Body of pancreas (tissue), 4 donors: Measurements from ENCODE around the gene FAM117A. TPM values are rescaled to one million over a fixed set of nuclear protein-coding genes. Genes with fewer than 3 reads are reported as not detected.

Source experiments
- ATAC-seq: fragments of 150-250 bp; one replicate; pipeline ENCODE4 v1.9.1; 2016
- DNase-seq, 4 donors: peaks; one replicate each; pipeline ENCODE4 v3.0.0-alpha.2; 2019
- H3K27ac ChIP-seq, 4 donors: fragments of 200-600 bp; sonication (generic); 1 replicate in 3 of 4; 2 replicates in 1 of 4; pipeline versions ENCODE4 v1.5.1 to v1.6.1; 2016 to 2019; ENCODE audit warnings: mild to moderate bottlenecking in 1 of 4, mixed read lengths in 1 of 4, moderate library complexity in 1 of 4
- H3K27me3 ChIP-seq, 2 donors: fragments of 200-600 bp; sonication (generic); one replicate each; pipeline ENCODE4 v1.6.0; 2016; ENCODE audit warnings: mild to moderate bottlenecking in 1 of 2
- H3K36me3 ChIP-seq, 2 donors: fragments of 200-600 bp; sonication (generic); replicated peaks in 1 of 2; 2 replicates each; pipeline ENCODE4 v1.5.1; 2016; ENCODE audit warnings: low read depth in 2 of 2; ENCODE audit not compliant: insufficient read depth in 1 of 2
- H3K4me1 ChIP-seq: fragments of 200-600 bp; sonication (generic); one replicate; pipeline ENCODE4 v1.6.0; 2016
- H3K4me3 ChIP-seq, 2 donors: fragments of 200-600 bp; sonication (generic); 1 replicate in 1 of 2; 2 replicates in 1 of 2; pipeline ENCODE4 v1.5.1; 2016 to 2019
- H3K9me3 ChIP-seq, 3 donors: fragments of 200-600 bp; sonication (generic); 1 replicate in 2 of 3; 2 replicates in 1 of 3; pipeline ENCODE4 v1.5.1; 2016
- CTCF ChIP-seq, 7 experiments: fragments of 450-650 bp in 4 of 7; fragments of 200-600 bp in 3 of 7; sonication (generic) in 3 of 7; IDR thresholded peaks; one replicate each; pipeline ENCODE4 v1.5.1; 2016 to 2019; ENCODE audit warnings: antibody characterized with exemption in 7 of 7
- POLR2A ChIP-seq, 3 donors: fragments of 450-650 bp; IDR thresholded peaks; one replicate each; pipeline ENCODE4 v1.6.1; 2016; ENCODE audit warnings: antibody characterized with exemption in 3 of 3, mild to moderate bottlenecking in 2 of 3
- WGBS, 2 donors: methylation state at CpG; one replicate each; pipeline ENCODE4 v1.1.5; 2017; 5-methylcytosine and 5-hydroxymethylcytosine counted together
- intact Hi-C: fragments of 100-400 bp; cut with DNase I; formaldehyde crosslinking; loops from one replicate; pipeline ENCODE4 v1.15.1; 2023
- total RNA-seq, 2 donors: library from RNA; depleted of rRNA; stranded (reverse); fragments of >200 nt; gene quantifications; one replicate each; pipeline ENCODE4 v1.1.0, GENCODE V29; 2016

Gene FAM117A
- total RNA-seq, 2 donors from 2014 or later = 4.3 to 11.7 TPM

- TF ChIP-seq CTCF (IDR thresholded peaks at IDR 0.05) (no peak), POLR2A (IDR thresholded peaks at IDR 0.05) (no peak)
- H3K4me1 ChIP-seq = peaks cover 24% of the 10 kb centered on the region
- no peak for ATAC-seq
- no peaks in the 10 kb centered on the region for H3K27me3 ChIP-seq
- peak overlapping the region in 1 of 4 donors; percentile 11 for H3K27ac ChIP-seq
- WGBS, 2 donors = 87 to 91% methylated on average over 8 to 9 of the region's 9 CpGs
- no peak overlapping the region for H3K4me3 ChIP-seq
- H3K36me3 ChIP-seq = no peaks in the 10 kb centered on the region
- no peaks in the 10 kb centered on the region for H3K9me3 ChIP-seq
- no peak for DNase-seq
- intact Hi-C loops = no loop called here
These were observed 7.4 kb downstream of the FAM117A start for GRCh38 chr17:49756323-49757150.

GRCh38 chr17:49755663-49756283, 8.2 kb downstream of the FAM117A start:
- DNase-seq = no peak

GRCh38 chr17:49753959-49754391, 10.0 kb downstream of the FAM117A start:
- no peaks in the 10 kb centered on the region for H3K9me3 ChIP-seq
- ATAC-seq = peak; percentile 87
- no peak overlapping the region for H3K4me3 ChIP-seq
- peaks cover 17% of the 10 kb centered on the region for H3K4me1 ChIP-seq
- 33 to 46% methylated on average over 8 of the region's 8 CpGs for WGBS, 2 donors
- no peaks in the 10 kb centered on the region for H3K27me3 ChIP-seq
- intact Hi-C loops = no loop called here
- no peaks in the 10 kb centered on the region for H3K36me3 ChIP-seq
- peak; percentile 76 to 87 (median 84) for DNase-seq
- peak overlapping the region; percentile 30 to 73 (median 60) for H3K27ac ChIP-seq
- TF ChIP-seq POLR2A (IDR thresholded peaks at IDR 0.05) (peak in 1 of 3 donors; percentile 30), CTCF (IDR thresholded peaks at IDR 0.05) (no peak)

More at GRCh38 chr17:49755663-49756283, 8.2 kb downstream of the FAM117A start:
- WGBS, 2 donors = 79 to 82% methylated on average over 4 of the region's 4 CpGs
- Histone ChIP-seq H3K27ac (peak overlapping the region in 1 of 4 donors; percentile 9), H3K4me1 (peaks cover 17% of the 10 kb centered on the region), H3K27me3 (no peaks in the 10 kb centered on the region), H3K36me3 (no peaks in the 10 kb centered on the region), H3K9me3 (no peaks in the 10 kb centered on the region), H3K4me3 (no peak overlapping the region)
- no peak for TF ChIP-seq POLR2A (IDR thresholded peaks at IDR 0.05)
- TF ChIP-seq CTCF (IDR thresholded peaks at IDR 0.05) = no peak
- intact Hi-C loops = no loop called here
- no peak for ATAC-seq

DNA sequence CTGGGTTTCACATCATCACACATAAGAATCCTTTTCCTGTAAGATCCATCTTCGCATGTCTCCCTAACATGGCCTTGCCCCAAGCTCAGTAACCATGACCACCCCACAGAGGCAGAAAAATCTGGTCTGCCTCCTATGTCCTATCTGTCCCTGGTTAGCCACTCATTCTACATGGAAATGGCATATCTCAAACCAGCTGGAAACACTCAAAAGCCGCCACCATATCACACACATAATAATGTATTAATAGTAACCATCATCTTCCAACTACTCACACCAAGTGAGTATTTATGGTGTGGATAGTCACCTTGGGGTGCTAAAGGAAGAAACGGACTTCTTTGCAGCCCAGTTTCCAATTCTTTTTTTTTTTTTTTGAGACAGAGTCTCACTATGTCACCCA, 11.4 kb downstream of the FAM117A start:
- no peaks in the 10 kb centered on the region for H3K36me3 ChIP-seq
- ATAC-seq (no peak), DNase-seq (no peak)
- no peaks in the 10 kb centered on the region for H3K9me3 ChIP-seq
- H3K27ac ChIP-seq = no peak overlapping the region
- intact Hi-C loops = no loop called here
- no peaks in the 10 kb centered on the region for H3K27me3 ChIP-seq
- H3K4me3 ChIP-seq = no peak overlapping the region
- H3K4me1 ChIP-seq = peaks cover 22% of the 10 kb centered on the region
- TF ChIP-seq POLR2A (IDR thresholded peaks at IDR 0.05) (no peak), CTCF (IDR thresholded peaks at IDR 0.05) (no peak)
- WGBS, 2 donors = 80 to 88% methylated on average over 3 of the region's 3 CpGs
